HG03342 (cell line): ENCODE results near the gene FAM219A.
"Not testable (repeated sequence)": the region's sequence is repeated elsewhere in the genome, so short reads cannot be mapped to it uniquely, and the experiment has no call there.

ENCODE experiments used
- ATAC-seq: cut with Tn5 transposase; IDR thresholded peaks from one replicate; pipeline ENCODE4 v1.9.1; 2021; ENCODE audit warnings: mild to moderate bottlenecking, moderate library complexity; ENCODE audit not compliant: unreplicated experiment

The FAM219A gene

DNA sequence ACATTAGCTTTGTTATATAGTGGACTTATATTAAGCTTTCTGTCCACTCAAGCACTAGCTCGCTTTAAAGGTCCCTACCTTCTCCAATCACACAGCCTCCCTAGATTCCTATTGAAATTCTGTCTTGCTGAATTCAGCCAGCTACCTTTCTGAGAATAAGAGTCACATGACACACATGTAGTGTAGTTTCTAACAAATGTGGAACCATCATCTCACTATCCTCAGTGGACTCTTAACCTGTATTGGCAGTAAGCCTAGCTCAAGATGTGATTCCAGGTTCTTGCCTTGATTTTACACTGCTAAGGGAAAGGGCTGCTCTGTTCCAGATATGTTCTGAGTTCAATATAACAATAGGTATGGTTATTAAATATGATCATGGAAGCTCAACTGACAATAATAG, 11.4 kb downstream of the FAM219A start:
- no peak for ATAC-seq

GRCh38 chr9:34446468-34446891, 11.9 kb downstream of the FAM219A start:
- no peak for ATAC-seq

DNA sequence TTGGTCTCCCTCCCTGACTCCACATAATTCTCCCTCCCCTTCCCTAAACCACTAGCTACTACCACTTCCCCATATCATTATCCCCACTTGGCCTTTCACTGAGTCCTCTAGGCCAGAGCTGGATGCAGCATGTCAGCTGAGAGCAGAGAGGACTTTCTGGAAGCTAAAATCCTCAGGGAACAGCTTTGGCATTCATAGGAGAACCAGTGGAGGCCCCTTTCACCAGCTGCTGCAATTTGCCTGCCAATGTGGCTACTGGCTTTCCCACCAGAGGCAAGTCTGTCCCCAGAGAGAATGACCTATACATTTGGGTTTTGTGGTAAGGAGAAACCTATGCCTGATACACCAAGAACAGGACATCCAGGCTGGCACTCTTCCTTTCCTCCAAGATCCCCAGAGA, 14.4 kb downstream of the FAM219A start:
- no peak for ATAC-seq

- no peak for ATAC-seq
Measured at GRCh38 chr9:34443533-34443932, 14.8 kb downstream of the FAM219A start.

GRCh38 chr9:34442770-34443169, 15.6 kb downstream of the FAM219A start:
- ATAC-seq: no peak

DNA sequence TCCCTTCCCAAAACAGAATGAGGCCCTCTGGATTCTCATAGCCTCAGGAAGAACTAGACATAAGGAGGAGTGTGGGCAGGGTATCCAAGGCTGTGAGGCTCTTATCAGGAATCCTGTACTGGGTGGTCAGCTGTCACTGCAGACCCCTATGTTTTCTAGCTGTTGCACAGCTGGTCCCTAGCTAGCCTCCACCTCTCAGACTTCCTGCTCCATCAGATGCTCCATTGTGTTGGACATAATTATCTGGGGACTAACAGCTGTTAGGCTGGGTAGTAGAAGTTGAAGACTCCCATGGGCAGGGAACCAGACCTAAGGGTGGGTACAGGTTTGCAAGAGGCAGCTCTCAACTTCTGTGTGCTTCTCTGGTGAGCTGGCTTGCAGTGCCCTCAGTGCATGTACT, 18.4 kb downstream of the FAM219A start:
- no peak for ATAC-seq

DNA sequence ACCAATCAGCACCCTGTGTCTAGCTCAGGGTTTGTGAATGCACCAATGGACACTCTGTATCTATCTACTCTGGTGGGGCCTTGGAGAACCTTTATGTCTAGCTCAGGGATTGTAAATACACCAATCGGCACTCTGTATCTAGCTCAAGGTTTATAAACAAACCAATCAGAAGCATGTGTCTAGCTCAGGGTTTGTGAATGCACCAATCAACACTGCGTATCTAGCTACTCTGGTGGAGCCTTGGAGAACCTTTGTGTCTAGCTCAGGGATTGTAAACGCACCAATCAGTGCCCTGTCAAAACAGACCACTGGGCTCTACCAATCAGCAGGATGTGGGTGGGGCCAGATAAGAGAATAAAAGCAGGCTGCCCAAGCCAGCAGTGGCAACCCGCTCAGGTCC, 19.9 kb downstream of the FAM219A start:
- ATAC-seq: not testable (repeated sequence)

DNA sequence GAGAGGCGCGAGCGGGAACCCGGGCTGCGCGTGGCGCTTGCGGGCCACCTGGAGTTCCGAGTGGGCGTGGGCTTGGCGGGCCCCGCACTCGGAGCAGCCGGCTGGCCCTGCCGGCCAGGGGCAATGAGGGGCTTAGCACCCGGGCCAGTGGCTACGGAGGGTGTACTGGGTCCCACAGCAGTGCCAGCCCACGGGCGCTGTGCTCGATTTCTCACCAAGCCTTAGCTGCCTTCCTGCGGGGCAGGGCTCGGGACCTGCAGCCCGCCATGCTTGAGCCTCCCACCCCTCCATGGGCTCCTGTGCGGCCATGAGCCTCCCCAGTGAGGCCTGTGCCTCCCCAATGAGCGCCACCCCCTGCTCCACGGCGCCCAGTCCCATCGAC, 20.5 kb downstream of the FAM219A start:
- ATAC-seq: not testable (repeated sequence)

DNA sequence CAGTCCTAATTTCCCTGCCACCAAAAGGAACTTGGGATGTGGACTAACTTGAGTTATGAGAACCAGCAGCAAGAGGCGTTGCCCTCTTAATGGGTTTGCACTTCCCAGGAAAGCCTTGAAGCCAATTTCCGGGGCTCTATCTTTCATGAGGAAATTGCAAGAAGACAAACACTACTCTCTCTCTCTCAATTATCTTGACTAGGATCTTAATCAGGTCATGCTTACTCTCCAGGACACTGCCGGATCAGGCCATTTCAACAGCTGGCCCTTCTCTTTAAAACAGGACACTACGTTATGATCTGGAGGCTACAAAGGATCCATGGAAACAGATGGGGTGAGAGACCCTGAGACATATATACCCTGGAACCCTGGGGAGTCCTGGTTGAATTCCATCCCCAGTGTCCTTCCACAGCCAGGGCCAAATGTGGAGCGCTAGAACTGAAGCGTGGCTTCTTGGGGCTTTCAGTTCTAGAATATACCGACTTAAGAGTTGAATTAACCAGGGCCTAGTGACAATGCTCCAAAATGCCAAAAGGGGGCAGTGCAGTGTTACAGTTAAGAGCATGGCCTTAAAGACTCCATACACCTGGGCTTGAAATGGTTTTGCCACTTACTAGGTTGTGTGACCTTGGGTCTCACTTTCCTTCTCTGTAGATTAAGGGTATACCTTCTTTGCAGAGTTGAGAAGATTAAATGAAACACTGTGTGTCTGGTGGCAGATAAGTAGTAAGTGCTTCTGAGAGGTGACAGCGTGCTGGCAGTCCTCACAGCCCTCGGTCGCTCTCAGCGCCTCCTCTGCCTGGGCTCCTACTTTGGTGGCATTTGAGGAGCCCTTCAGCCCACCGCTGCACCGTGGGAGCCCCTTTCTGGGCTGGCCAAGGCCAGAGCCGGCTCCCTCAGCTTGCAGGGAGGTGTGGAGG, 21.1 kb downstream of the FAM219A start:
- ATAC-seq: peak; percentile 63

DNA sequence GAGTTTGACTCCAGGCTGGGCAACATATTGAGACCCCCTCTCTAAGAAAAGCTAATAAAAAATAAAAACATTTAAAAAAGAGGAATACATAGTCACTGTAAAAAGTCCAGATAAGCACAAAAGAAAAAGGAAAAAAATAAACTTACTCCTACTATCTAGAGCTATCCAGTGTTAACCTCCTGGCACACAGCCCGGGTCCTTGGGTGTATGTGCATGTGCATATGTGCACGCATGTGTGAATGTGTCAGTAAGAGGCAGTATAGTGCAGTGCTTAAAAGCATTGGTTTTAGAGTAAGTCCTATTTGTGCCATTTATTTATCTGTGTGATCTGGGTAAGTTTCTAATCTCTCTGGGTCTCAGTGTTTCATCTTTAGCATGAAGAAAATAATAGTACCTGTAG, 26.7 kb downstream of the FAM219A start:
- no peak for ATAC-seq

GRCh38 chr9:34430843-34431437, 27.4 kb downstream of the FAM219A start:
- no peak for ATAC-seq

GRCh38 chr9:34428325-34428958, 29.9 kb downstream of the FAM219A start:
- ATAC-seq: no peak

DNA sequence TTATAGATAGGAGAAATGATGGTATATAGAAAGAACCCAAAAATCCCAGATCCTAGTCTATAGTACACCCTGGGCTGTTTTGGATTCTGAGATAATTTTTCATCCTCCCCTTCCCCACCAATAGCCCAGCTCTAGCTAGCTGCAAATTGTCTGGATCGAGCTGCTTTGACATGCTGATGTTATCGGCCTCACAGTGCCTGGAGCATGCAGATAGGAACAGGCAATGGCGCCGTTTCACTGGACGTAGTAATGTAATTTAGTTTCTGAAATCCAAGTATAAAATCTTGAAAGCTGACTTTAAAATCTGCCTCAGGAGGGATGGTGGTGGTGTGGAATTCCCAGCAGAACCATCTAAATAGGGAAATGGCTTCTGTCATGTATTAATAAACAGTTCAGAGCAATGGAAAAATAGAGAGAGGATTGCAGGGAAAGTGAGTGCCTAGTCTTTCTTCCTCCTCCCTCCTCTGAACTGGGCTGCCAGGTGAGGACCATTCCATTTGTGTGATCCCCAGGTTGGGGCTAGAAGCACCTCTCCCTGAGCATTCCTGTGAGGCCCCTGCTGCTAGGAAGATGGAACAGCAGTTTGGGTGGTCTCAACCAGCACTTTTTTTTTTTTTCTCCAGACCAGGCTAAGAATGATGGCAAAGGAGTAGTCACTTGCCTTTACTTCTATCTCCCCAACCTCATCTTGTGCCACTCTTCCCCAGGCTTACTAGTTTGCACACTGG, 31.9 kb downstream of the FAM219A start:
- ATAC-seq: no peak

DNA sequence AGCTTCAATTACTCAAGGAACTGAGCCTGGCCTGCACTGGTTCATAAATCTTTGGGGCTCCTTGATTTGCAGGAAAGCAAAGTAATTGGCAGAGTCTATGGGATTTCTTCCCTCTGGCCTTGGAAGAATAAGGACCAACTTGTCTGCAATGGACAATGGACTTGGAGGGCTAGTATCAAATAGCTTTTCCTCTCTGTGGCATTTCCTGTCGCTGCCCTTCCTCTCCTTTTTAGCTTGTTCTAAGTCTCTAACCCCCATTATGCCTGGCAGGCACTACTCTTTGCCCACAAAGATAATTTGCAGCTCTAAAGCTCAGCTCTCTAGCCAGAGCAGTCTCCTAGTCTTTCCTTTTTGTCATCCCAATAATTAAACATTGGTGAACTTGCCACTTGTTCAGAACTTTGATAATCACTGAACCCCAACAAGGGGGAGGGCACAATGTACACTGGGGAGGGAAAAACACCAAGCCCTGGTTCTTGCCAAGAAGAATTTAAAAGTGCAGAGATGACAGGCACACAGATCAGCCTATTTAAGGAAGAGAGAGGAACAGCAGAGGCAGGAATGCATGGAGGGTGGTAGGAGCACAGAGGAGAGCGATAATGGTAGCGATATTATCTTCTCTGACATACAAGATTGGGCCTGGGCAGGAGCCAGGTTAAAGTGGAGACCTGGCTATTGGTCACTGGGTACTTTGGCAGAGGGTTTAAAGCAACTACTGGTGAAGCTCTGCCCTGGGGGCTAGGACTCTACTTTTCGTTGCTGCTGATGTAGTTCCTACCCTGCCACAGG, 38.5 kb downstream of the FAM219A start:
- ATAC-seq: no peak

DNA sequence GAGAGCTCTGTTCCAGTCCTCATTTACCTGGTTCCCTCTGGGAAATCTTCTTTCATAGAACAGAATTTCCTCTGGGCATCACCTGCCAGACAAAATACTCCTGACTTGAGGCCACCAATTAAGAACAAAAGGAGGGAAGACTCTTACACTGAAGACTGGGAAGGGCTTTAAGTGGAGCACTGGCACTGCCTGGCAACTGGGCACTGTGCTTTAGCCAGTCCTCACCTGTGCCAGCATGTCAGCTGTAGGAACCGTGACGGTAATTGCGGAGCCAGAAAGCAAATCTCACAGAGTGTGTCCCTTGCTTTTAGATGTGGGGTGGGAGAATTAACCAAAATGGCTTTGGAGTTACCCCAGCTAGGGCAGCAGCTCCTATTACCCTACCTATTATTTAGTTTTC, 40.6 kb downstream of the FAM219A start:
- no peak for ATAC-seq

DNA sequence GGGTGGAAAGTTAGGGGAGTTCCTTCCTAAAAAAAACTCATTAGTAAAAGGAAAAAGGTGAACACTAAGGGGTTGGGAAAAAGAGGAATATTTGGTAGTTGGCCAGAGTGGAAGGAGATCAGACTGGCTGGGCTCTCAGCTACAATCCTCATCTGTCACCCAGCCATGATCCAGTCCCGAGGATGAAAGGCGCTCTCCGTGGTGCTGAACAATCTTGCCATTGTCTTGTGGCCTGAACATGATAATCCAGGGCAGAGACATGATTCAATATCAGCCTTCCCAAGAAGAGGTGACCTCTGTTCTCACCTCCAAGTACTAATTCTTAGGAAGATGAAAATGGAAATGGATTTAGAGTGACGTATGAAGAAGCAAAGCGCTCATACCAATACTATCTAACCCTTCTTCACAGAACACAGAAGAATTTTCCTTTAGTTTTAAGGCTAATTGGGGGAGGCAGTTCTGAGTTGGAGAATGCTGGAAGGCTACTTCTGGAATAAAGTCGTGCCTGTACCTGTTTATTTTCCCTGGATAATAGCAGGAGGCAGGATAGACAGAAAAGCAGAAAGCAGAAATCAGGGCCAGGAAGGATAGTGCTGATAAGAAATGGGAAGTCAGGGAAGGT, 45.0 kb downstream of the FAM219A start:
- no peak for ATAC-seq

DNA sequence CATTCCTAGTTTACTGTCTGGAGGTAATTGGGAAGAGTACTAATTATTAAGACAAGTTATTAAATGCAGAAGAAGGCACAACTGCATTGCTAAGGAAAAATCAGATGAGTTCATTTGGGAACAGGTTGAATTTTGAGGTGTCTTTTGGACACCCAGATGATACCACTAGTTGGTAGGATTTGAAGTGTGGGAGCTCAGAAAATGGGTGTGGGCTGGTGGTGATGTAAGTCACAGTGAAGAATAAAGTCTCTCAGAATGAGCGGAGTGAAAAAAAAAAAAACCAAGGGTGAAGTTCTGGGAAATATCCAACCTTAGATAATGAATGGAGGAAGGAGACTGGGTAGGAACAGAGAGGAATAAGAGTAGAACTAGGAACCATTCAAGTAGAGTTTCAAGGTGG, 46.0 kb downstream of the FAM219A start:
- no peak for ATAC-seq

DNA sequence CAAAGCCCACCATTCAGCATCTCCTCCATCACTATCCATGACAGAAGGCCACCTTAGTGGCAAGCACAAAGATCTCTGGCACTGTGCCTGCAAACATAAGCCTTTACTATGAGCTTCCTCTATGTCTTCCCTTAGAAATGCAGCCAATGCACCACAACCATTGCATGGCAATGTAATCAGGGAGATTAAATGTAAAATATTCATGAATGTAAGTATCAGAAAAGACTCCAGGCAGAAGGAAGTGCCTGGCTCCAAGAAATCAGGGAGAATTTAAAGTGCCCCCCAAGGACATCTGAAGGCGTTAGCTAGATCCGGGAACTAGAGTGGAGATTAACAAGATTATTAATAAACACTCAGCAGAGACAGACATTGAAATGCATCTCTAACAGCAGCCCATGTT, 49.2 kb downstream of the FAM219A start:
- no peak for ATAC-seq

- no peak for ATAC-seq
Measured at GRCh38 chr9:34408173-34408572, 50.2 kb downstream of the FAM219A start.

- ATAC-seq: no peak
Measured at GRCh38 chr9:34406219-34406618, 52.2 kb downstream of the FAM219A start.
